CD14-positive monocyte (primary cell): ENCODE data around the gene GAS7. TPM values are rescaled to one million over a fixed set of nuclear protein-coding genes. Genes with fewer than 3 reads are reported as not detected.

Experiments
- DNase-seq, 3 donors: peaks; one replicate each; pipeline ENCODE4 v3.0.0-alpha.2; 2011 to 2022
- H2AFZ ChIP-seq: 2 replicates; pipeline ENCODE4 v1.6.0; 2012; ENCODE audit warnings: mild to moderate bottlenecking, low read depth, low read length, inconsistent platforms; ENCODE audit not compliant: insufficient read depth, poor library complexity, severe bottlenecking
- H3K27ac ChIP-seq, 2 donors: 1 replicate in 1 of 2; 2 replicates in 1 of 2; pipeline ENCODE4 v1.5.1; 2012 to 2013; ENCODE audit warnings: low read length in 2 of 2, control low read depth in 1 of 2, inconsistent platforms in 1 of 2, low read depth in 1 of 2, mild to moderate bottlenecking in 1 of 2
- H3K27me3 ChIP-seq, 2 donors: one replicate each; pipeline versions ENCODE4 v1.6.0 to v1.6.1; 2011 to 2013; ENCODE audit warnings: low read length in 2 of 2; ENCODE audit not compliant: control insufficient read depth in 2 of 2, insufficient read depth in 2 of 2
- H3K36me3 ChIP-seq, 2 donors: replicated peaks in 1 of 2; 1 replicate in 1 of 2; 2 replicates in 1 of 2; pipeline versions ENCODE4 v1.5.1 to v1.6.1; 2012 to 2013; ENCODE audit warnings: low read length in 2 of 2, control low read depth in 1 of 2, inconsistent platforms in 1 of 2, mild to moderate bottlenecking in 1 of 2; ENCODE audit not compliant: insufficient read depth in 2 of 2, control insufficient read depth in 1 of 2
- H3K4me1 ChIP-seq, 2 donors: 1 replicate in 1 of 2; 2 replicates in 1 of 2; pipeline versions ENCODE4 v1.5.1 to v1.6.1; 2012 to 2013; ENCODE audit warnings: low read length in 2 of 2, control low read depth in 1 of 2, inconsistent platforms in 1 of 2, mild to moderate bottlenecking in 1 of 2, moderate library complexity in 1 of 2; ENCODE audit not compliant: insufficient read depth in 2 of 2, control insufficient read depth in 1 of 2
- H3K4me2 ChIP-seq: replicated peaks from 2 replicates; pipeline ENCODE3; 2012; ENCODE audit warnings: low read length, moderate library complexity, mild to moderate bottlenecking; ENCODE audit not compliant: poor library complexity, severe bottlenecking; ENCODE audit errors: extremely low read depth
- H3K4me3 ChIP-seq, 3 experiments: fragments of 200-600 bp in 1 of 3; sonication (generic) in 1 of 3; replicated peaks in 1 of 3; 1 replicate in 2 of 3; 2 replicates in 1 of 3; pipeline ENCODE4 v1.5.1; 2011 to 2013; ENCODE audit warnings: low read length in 3 of 3, mild to moderate bottlenecking in 3 of 3, control low read depth in 2 of 3, low read depth in 2 of 3, inconsistent platforms in 1 of 3, moderate library complexity in 1 of 3
- H3K79me2 ChIP-seq: 2 replicates; pipeline ENCODE4 v1.6.0; 2012; ENCODE audit warnings: mild to moderate bottlenecking, control low read depth, inconsistent platforms, low read length, moderate library complexity; ENCODE audit not compliant: insufficient read depth
- H3K9ac ChIP-seq: 2 replicates; pipeline ENCODE4 v1.6.0; 2017; ENCODE audit warnings: low read length, mild to moderate bottlenecking; ENCODE audit not compliant: insufficient read depth, poor library complexity, severe bottlenecking
- H3K9me3 ChIP-seq, 2 donors: replicated peaks in 1 of 2; 1 replicate in 1 of 2; 2 replicates in 1 of 2; pipeline versions ENCODE4 v1.5.1 to v1.6.1; 2012 to 2013; ENCODE audit warnings: low read length in 2 of 2, control low read depth in 1 of 2; ENCODE audit not compliant: control insufficient read depth in 1 of 2, insufficient read depth in 1 of 2
- H4K20me1 ChIP-seq: 2 replicates; pipeline ENCODE4 v1.6.0; 2012; ENCODE audit warnings: mild to moderate bottlenecking, low read length, control low read depth, moderate library complexity; ENCODE audit not compliant: insufficient read depth
- H3K27ac Mint-ChIP-seq, 7 donors: one replicate each; pipeline ENCODE4 v1.8.0; 2020; ENCODE audit warnings: mild to moderate bottlenecking in 7 of 7, mixed read lengths in 7 of 7, moderate library complexity in 6 of 7, inconsistent platforms in 2 of 7
- H3K27me3 Mint-ChIP-seq, 3 donors: one replicate each; pipeline ENCODE4 v1.8.0; 2021 to 2022; ENCODE audit warnings: low read depth in 3 of 3, mild to moderate bottlenecking in 3 of 3, mixed read lengths in 3 of 3, moderate library complexity in 3 of 3, inconsistent platforms in 1 of 3
- H3K36me3 Mint-ChIP-seq, 2 donors: one replicate each; pipeline ENCODE4 v1.8.0; 2020; ENCODE audit warnings: mixed read lengths in 2 of 2, inconsistent platforms in 1 of 2, mild to moderate bottlenecking in 1 of 2
- H3K4me1 Mint-ChIP-seq: one replicate; pipeline ENCODE4 v1.8.0; 2020; ENCODE audit warnings: mild to moderate bottlenecking, mixed read lengths
- H3K4me3 Mint-ChIP-seq, 2 donors: one replicate each; pipeline ENCODE4 v1.8.0; 2020; ENCODE audit warnings: mild to moderate bottlenecking in 2 of 2, mixed read lengths in 2 of 2, moderate library complexity in 1 of 2
- H3K9me3 Mint-ChIP-seq, 7 donors: one replicate each; pipeline ENCODE4 v1.8.0; 2020 to 2022; ENCODE audit warnings: mixed read lengths in 7 of 7, mild to moderate bottlenecking in 6 of 7, moderate library complexity in 6 of 7, inconsistent platforms in 2 of 7
- WGBS: methylation state at CpG from one replicate; pipeline ENCODE4 v1.1.5; 2013; ENCODE audit warnings: missing lambda C conversion rate; ENCODE audit not compliant: insufficient coverage; 5-methylcytosine and 5-hydroxymethylcytosine counted together
- intact Hi-C, 2 donors: fragments of 100-400 bp; cut with micrococcal nuclease; formaldehyde crosslinking; loops; one replicate each; pipeline versions ENCODE4 v1.15.0 to v1.15.1; 2023
- polyA plus RNA-seq, 3 donors: library from polyadenylated mRNA; depleted of rRNA in 1 of 3; unstranded in 2 of 3; stranded (reverse) in 1 of 3; fragments of 300-500 nt in 2 of 3; fragments of >200 nt in 1 of 3; fragmentation: Illumina TruSeq in 2 of 3; gene quantifications; 1 replicate in 2 of 3; 2 replicates in 1 of 3; pipeline ENCODE4 v1.2.3, GENCODE V29; 2012 to 2021
- TF ChIP-seq, protein P1 (sequence below): fragments of 200-600 bp; IDR thresholded peaks from one replicate; pipeline ENCODE4 v1.8.0; 2022; ENCODE audit warnings: antibody characterized with exemption, mild to moderate bottlenecking

Gene GAS7
- polyA plus RNA-seq, 3 donors = 53.1 to 91.9 (median 66.6) TPM

GRCh38 chr17:10172778-10173177 lies 25.6 kb downstream of the GAS7 start:
- intact Hi-C loops = loop anchor here (1.0 to 10.0 kb wide), 5 partner anchors 45 to 150 kb away; no protein-coding TSS in a partner anchor
- no peaks in the 10 kb centered on the region for H3K36me3 ChIP-seq
- peak overlapping the region in 1 of 3 experiments; percentile 65 for H3K4me3 ChIP-seq
- no peaks in the 10 kb centered on the region for H4K20me1 ChIP-seq
- H3K4me1 Mint-ChIP-seq = peaks cover 86% of the 10 kb centered on the region
- no peak overlapping the region for H2AFZ ChIP-seq
- TF ChIP-seq, protein P1, sequence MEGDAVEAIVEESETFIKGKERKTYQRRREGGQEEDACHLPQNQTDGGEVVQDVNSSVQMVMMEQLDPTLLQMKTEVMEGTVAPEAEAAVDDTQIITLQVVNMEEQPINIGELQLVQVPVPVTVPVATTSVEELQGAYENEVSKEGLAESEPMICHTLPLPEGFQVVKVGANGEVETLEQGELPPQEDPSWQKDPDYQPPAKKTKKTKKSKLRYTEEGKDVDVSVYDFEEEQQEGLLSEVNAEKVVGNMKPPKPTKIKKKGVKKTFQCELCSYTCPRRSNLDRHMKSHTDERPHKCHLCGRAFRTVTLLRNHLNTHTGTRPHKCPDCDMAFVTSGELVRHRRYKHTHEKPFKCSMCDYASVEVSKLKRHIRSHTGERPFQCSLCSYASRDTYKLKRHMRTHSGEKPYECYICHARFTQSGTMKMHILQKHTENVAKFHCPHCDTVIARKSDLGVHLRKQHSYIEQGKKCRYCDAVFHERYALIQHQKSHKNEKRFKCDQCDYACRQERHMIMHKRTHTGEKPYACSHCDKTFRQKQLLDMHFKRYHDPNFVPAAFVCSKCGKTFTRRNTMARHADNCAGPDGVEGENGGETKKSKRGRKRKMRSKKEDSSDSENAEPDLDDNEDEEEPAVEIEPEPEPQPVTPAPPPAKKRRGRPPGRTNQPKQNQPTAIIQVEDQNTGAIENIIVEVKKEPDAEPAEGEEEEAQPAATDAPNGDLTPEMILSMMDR = no peak
- H3K27me3 ChIP-seq = no peaks in the 10 kb centered on the region
- no peaks in the 10 kb centered on the region for H3K9me3 ChIP-seq
- peaks cover 63% of the 10 kb centered on the region for H3K79me2 ChIP-seq
- peaks cover 55 to 71% of the 10 kb centered on the region in 2 donors for H3K4me1 ChIP-seq
- no peak overlapping the region for H3K9ac ChIP-seq
- H3K27me3 Mint-ChIP-seq = peaks cover 0 to 4% (median 0%) of the 10 kb centered on the region in 3 donors
- peaks cover 15 to 27% of the 10 kb centered on the region in 2 donors for H3K36me3 Mint-ChIP-seq
- peak overlapping the region; percentile 96 to 100 (median 99) for H3K27ac Mint-ChIP-seq
- peak in 1 of 3 donors; percentile 24 for DNase-seq
- 86% methylated on average over 2 of the region's 6 CpGs for WGBS
- H3K4me2 ChIP-seq = peak overlapping the region; percentile 76
- peaks cover 0 to 2% (median 0%) of the 10 kb centered on the region in 7 donors for H3K9me3 Mint-ChIP-seq
- H3K27ac ChIP-seq = peak overlapping the region; percentile 89 to 92
- H3K4me3 Mint-ChIP-seq = no peak overlapping the region

GRCh38 chr17:10172241-10172741 lies 26.1 kb downstream of the GAS7 start:
- H2AFZ ChIP-seq = no peak overlapping the region
- peaks cover 86% of the 10 kb centered on the region for H3K4me1 Mint-ChIP-seq

More at GRCh38 chr17:10172241-10172741, 26.1 kb downstream of the GAS7 start:
- H3K79me2 ChIP-seq = peaks cover 63% of the 10 kb centered on the region
- H3K27ac ChIP-seq = peak overlapping the region; percentile 89 to 92
- intact Hi-C loops = loop anchor here (1.0 to 10.0 kb wide), 5 partner anchors 45 to 150 kb away; no protein-coding TSS in a partner anchor
- TF ChIP-seq, protein P1 = no peak
- H3K4me2 ChIP-seq = peak overlapping the region; percentile 76
- H4K20me1 ChIP-seq = no peaks in the 10 kb centered on the region
- H3K36me3 Mint-ChIP-seq = peaks cover 15 to 25% of the 10 kb centered on the region in 2 donors
- H3K9ac ChIP-seq = peak overlapping the region; percentile 61
- no peaks in the 10 kb centered on the region for H3K36me3 ChIP-seq
- peaks cover 0 to 2% (median 0%) of the 10 kb centered on the region in 7 donors for H3K9me3 Mint-ChIP-seq
- peak overlapping the region in 1 of 3 experiments; percentile 65 for H3K4me3 ChIP-seq
- peaks cover 55 to 71% of the 10 kb centered on the region in 2 donors for H3K4me1 ChIP-seq
- 0% methylated on average over 3 of the region's 3 CpGs for WGBS
- peaks cover 0 to 4% (median 0%) of the 10 kb centered on the region in 3 donors for H3K27me3 Mint-ChIP-seq
- H3K9me3 ChIP-seq = no peaks in the 10 kb centered on the region
- H3K27me3 ChIP-seq = no peaks in the 10 kb centered on the region
- peak overlapping the region; percentile 96 to 100 (median 99) for H3K27ac Mint-ChIP-seq
- peak overlapping the region; percentile 76 to 89 for H3K4me3 Mint-ChIP-seq
- peak; percentile 85 to 96 (median 96) for DNase-seq
